BE2C (cell line): ENCODE measurements around the gene SYNRG.

Source experiments
- DNase-seq: peaks from one replicate; pipeline ENCODE4 v3.0.0-alpha.2; 2020
- H3K27me3 ChIP-seq: fragments of 250-450 bp; sonication (Bioruptor Pico); 2 replicates; pipeline ENCODE4 v1.5.1; 2020; ENCODE audit warnings: mild to moderate bottlenecking
- H3K36me3 ChIP-seq: fragments of 250-450 bp; sonication (Bioruptor Pico); 2 replicates; pipeline ENCODE4 v1.5.1; 2020; ENCODE audit warnings: mild to moderate bottlenecking
- H3K4me1 ChIP-seq: fragments of 250-450 bp; sonication (Bioruptor Pico); 2 replicates; pipeline ENCODE4 v1.5.1; 2020
- H3K4me3 ChIP-seq: 2 replicates; pipeline ENCODE4 v1.5.1; 2011; ENCODE audit warnings: low read depth, low read length
- H3K9me3 ChIP-seq: fragments of 250-450 bp; sonication (Bioruptor Pico); 2 replicates; pipeline ENCODE4 v1.5.1; 2020
- CTCF ChIP-seq: IDR thresholded peaks from 2 replicates; pipeline ENCODE4 v1.5.1; 2012; ENCODE audit warnings: mild to moderate bottlenecking, low read depth, low read length

The SYNRG gene

GRCh38 chr17:37605813-37606505 lies 3.3 kb downstream of the SYNRG start:
- Histone ChIP-seq H3K36me3 (peaks cover 4% of the 10 kb centered on the region; the same call in 1 of the 2 replicates), H3K4me3 (no peak overlapping the region), H3K4me1 (no peaks in the 10 kb centered on the region), H3K9me3 (no peaks in the 10 kb centered on the region), H3K27me3 (no peaks in the 10 kb centered on the region)
- no peak for DNase-seq
- TF ChIP-seq CTCF = no peak

- no peaks in the 10 kb centered on the region for H3K9me3 ChIP-seq
- H3K4me1 ChIP-seq = no peaks in the 10 kb centered on the region
- no peak overlapping the region for H3K4me3 ChIP-seq
- peaks cover 8% of the 10 kb centered on the region for H3K36me3 ChIP-seq
- DNase-seq = no peak
- no peak for TF ChIP-seq CTCF
- no peaks in the 10 kb centered on the region for H3K27me3 ChIP-seq
These were observed 4.1 kb downstream of the SYNRG start for GRCh38 chr17:37605081-37605480.

GRCh38 chr17:37604556-37604955 lies 4.7 kb downstream of the SYNRG start:
- Histone ChIP-seq H3K4me3 (no peak overlapping the region), H3K4me1 (no peaks in the 10 kb centered on the region), H3K27me3 (no peaks in the 10 kb centered on the region), H3K36me3 (peaks cover 12% of the 10 kb centered on the region), H3K9me3 (no peaks in the 10 kb centered on the region)
- no peak for TF ChIP-seq CTCF
- no peak for DNase-seq

- TF ChIP-seq CTCF = no peak
- Histone ChIP-seq H3K36me3 (peaks cover 30% of the 10 kb centered on the region), H3K9me3 (no peaks in the 10 kb centered on the region)
These were observed 11.1 kb downstream of the SYNRG start for GRCh38 chr17:37598145-37598544.

GRCh38 chr17:37592291-37592690 lies 16.9 kb downstream of the SYNRG start:
- H3K9me3 ChIP-seq = no peaks in the 10 kb centered on the region
- H3K4me3 ChIP-seq = no peak overlapping the region
- TF ChIP-seq CTCF = no peak
- H3K36me3 ChIP-seq = peaks cover 26% of the 10 kb centered on the region
- DNase-seq = no peak
- H3K27me3 ChIP-seq = no peaks in the 10 kb centered on the region
- no peaks in the 10 kb centered on the region for H3K4me1 ChIP-seq

More at GRCh38 chr17:37598145-37598544, 11.1 kb downstream of the SYNRG start:
- Histone ChIP-seq H3K27me3 (no peaks in the 10 kb centered on the region), H3K4me1 (no peaks in the 10 kb centered on the region), H3K4me3 (no peak overlapping the region)
- DNase-seq = no peak

GRCh38 chr17:37585066-37585465 lies 24.2 kb downstream of the SYNRG start:
- no peak for DNase-seq
- H3K27me3 ChIP-seq = no peaks in the 10 kb centered on the region
- no peak overlapping the region for H3K4me3 ChIP-seq
- H3K36me3 ChIP-seq = peaks cover 30% of the 10 kb centered on the region
- no peak for TF ChIP-seq CTCF
- no peaks in the 10 kb centered on the region for H3K9me3 ChIP-seq
- no peaks in the 10 kb centered on the region for H3K4me1 ChIP-seq
